NCI-H774 (cell line): Measurements from ENCODE around the gene DOC2A.
"Not testable (repeated sequence)": the region's sequence is repeated elsewhere in the genome, so short reads cannot be mapped to it uniquely, and the experiment has no call there.

Source experiments
- DNase-seq: peaks from one replicate; lab custom pipeline; 2025; lab: John Stamatoyannopoulos, UW

The DOC2A gene

GRCh38 chr16:29972992-29973383 lies 37.8 kb downstream of the DOC2A start:
- DNase-seq = no peak

- DNase-seq = no peak
These were observed 38.3 kb downstream of the DOC2A start for GRCh38 chr16:29972500-29972899.

GRCh38 chr16:29971304-29971703 lies 39.5 kb downstream of the DOC2A start:
- no peak for DNase-seq

- no peak for DNase-seq
These were observed 42.6 kb downstream of the DOC2A start for GRCh38 chr16:29968205-29968604.

- DNase-seq = no peak
These were observed 47.6 kb downstream of the DOC2A start for GRCh38 chr16:29963021-29963743.

GRCh38 chr16:29962344-29962994 lies 48.4 kb downstream of the DOC2A start:
- no peak for DNase-seq

- DNase-seq = peak; percentile 87
These were observed 49.1 kb downstream of the DOC2A start, which contains the start of gene TMEM219 for GRCh38 chr16:29961479-29962343. Gene TMEM219, plus strand, starts transcription at chr16:29962079. Its CDS starts 1,065 bp downstream, at chr16:29963144.

- DNase-seq = no peak
These were observed 49.7 kb downstream of the DOC2A start for GRCh38 chr16:29961127-29961478.

- DNase-seq = not testable (repeated sequence)
These were observed 51.0 kb downstream of the DOC2A start for GRCh38 chr16:29959821-29960220.

- no peak for DNase-seq
These were observed 51.5 kb downstream of the DOC2A start for GRCh38 chr16:29959293-29959692.

- DNase-seq = no peak
These were observed 52.1 kb downstream of the DOC2A start for GRCh38 chr16:29958756-29959155.
